GM18526 (cell line): Measurements from ENCODE around the gene NOS2.

Source experiments
- POLR2A ChIP-seq: IDR thresholded peaks from 3 replicates; pipeline ENCODE4 v1.6.1; 2011; ENCODE audit not compliant: insufficient read length; ENCODE audit errors: extremely low read depth

The NOS2 gene

GRCh38 chr17:27743281-27743885 is 56.9 kb downstream of the NOS2 start:
- no peak for TF ChIP-seq POLR2A

GRCh38 chr17:27741971-27742575 is 58.3 kb downstream of the NOS2 start:
- TF ChIP-seq POLR2A, result no peak

GRCh38 chr17:27741361-27741861 is 58.9 kb downstream of the NOS2 start:
- no peak for TF ChIP-seq POLR2A

- TF ChIP-seq POLR2A, result no peak
These were observed 66.6 kb downstream of the NOS2 start for GRCh38 chr17:27733773-27734172.

- no peak for TF ChIP-seq POLR2A
These were observed 78.5 kb downstream of the NOS2 start for GRCh38 chr17:27721797-27722196.
